Stimulated activated naive B cell treated with anti-CD40 and anti-IgM and Interleukin-4, amounts not matched to agents 10 μg/mL and 1 μg/mL and 100 μg/mL, for 72 hours (primary cell): ENCODE measurements around the gene PFKL.
A peak's percentile ranks its signal among the peaks of the same experiment; 100 is the strongest.

Source experiments
- ATAC-seq, 2 donors: fragments of 150-1000 bp; cut with Tn5 transposase; replicated peaks; 2 replicates each; pipeline ENCODE4 v1.10.0; 2021; ENCODE audit warnings: moderate library complexity in 1 of 2
- DNase-seq: peaks from one replicate; pipeline ENCODE4 v3.0.0; 2021
- H3K27ac Mint-ChIP-seq: one replicate; pipeline ENCODE4 v1.8.0; 2022; ENCODE audit warnings: mild to moderate bottlenecking, mixed read lengths
- H3K27me3 Mint-ChIP-seq, 2 donors: one replicate each; pipeline ENCODE4 v1.8.0; 2022; ENCODE audit warnings: mixed read lengths in 2 of 2
- H3K36me3 Mint-ChIP-seq, 2 donors: one replicate each; pipeline ENCODE4 v1.8.0; 2022; ENCODE audit warnings: mixed read lengths in 2 of 2, mild to moderate bottlenecking in 1 of 2
- H3K4me1 Mint-ChIP-seq, 2 donors: one replicate each; pipeline ENCODE4 v1.8.0; 2022; ENCODE audit warnings: mixed read lengths in 2 of 2, mild to moderate bottlenecking in 1 of 2
- H3K4me3 Mint-ChIP-seq, 2 donors: one replicate each; pipeline ENCODE4 v1.8.0; 2022; ENCODE audit warnings: mild to moderate bottlenecking in 2 of 2, mixed read lengths in 2 of 2, moderate library complexity in 1 of 2
- H3K9me3 Mint-ChIP-seq, 2 donors: one replicate each; pipeline ENCODE4 v1.8.0; 2022; ENCODE audit warnings: mixed read lengths in 2 of 2, mild to moderate bottlenecking in 1 of 2

The PFKL gene

DNA sequence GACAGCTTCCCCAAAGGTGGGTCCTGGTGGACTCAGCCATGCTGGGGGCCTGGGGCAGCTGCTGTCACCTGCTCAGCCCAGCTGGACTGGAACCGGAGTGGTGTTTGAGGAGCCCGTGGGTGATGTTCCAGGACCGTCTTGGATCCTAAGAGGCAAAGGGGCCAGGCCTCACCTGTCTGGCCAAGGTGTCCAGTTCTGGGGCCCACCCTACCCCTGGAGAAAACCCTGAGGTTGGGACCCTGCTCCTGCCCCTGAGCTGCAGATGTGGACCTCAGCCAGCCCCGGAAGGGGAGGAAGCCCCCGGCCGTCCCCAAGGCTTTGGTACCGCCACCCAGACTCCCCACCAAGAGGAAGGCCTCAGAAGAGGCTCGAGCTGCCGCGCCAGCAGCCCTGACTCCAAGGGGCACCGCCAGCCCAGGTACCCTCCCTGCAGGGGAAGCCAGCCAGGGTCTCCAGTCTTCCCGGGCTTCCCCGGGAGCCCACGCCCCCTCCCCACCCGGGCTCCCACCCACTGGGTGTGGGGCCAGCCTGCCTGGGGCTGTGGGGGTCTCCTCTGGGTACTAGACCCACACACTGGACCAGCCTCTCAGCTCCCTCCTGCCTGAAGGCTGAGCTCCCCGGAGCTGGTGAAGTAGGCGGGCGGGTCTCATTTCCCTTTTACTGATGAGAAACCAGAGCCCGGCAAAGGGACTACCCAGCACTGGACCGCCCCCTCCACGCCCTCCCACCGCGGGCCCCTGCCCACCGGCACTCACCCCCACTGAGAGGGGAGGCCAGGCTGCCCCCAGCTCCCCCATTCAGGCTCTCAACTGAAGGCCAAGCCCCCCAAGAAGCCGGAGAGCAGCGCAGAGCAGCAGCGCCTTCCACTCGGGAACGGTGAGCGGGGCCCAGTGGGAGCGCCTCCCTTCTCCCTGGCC is 12.9 kb upstream of the PFKL start:
- Mint-ChIP-seq H3K27ac (no peak overlapping the region), H3K4me1 (peaks cover 30 to 33% of the 10 kb centered on the region in 2 donors), H3K4me3 (no peak overlapping the region), H3K36me3 (no peaks in the 10 kb centered on the region), H3K27me3 (peaks cover 9 to 21% of the 10 kb centered on the region in 2 donors), H3K9me3 (no peaks in the 10 kb centered on the region)
- peak in 1 of 2 donors; percentile 38 for ATAC-seq
- DNase-seq = no peak

DNA sequence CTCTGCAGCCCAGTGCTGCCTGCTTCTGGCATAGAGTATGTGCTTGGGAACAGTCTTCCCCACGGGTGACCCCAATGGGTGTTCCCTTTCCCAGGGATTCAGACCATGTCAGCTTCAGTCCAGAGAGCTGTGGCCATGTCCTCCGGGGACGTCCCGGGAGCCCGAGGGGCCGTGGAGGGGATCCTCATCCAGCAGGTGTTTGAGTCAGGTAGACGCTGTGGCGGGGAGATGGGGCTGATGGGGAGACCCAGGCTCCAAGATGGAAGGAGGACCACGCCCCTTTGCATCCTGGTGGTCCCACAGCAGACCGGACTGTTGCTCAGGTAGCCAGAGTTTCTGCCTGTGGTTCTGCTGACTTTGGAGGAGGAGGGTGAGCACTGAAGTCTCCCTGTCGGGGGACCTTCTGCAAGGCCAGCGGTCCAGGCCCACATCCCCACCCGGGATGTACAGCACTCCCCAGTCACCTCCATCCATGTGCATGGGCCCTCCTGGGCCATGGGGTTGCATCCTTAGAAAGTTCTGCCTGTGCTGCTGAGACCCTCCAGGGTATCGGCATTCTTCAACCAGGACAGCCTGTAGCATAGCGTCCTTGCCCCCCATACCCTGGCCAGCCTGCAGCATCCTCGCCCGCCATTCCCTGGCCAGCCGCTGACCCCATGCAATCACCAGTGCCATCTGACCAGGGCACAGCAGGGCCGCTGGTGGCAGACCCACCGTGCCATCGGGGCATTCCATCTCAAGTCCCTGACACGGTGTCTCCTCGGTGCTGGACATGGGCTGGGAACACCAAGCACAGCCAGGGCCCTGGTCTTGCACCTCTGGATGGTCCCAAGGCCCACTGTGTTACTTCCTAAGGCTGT is 11.4 kb upstream of the PFKL start:
- DNase-seq (no peak), ATAC-seq (no peak)
- Mint-ChIP-seq H3K36me3 (no peaks in the 10 kb centered on the region), H3K27me3 (peaks cover 9 to 21% of the 10 kb centered on the region in 2 donors), H3K4me1 (peaks cover 23 to 40% of the 10 kb centered on the region in 2 donors), H3K27ac (no peak overlapping the region), H3K9me3 (no peaks in the 10 kb centered on the region), H3K4me3 (no peak overlapping the region)

DNA sequence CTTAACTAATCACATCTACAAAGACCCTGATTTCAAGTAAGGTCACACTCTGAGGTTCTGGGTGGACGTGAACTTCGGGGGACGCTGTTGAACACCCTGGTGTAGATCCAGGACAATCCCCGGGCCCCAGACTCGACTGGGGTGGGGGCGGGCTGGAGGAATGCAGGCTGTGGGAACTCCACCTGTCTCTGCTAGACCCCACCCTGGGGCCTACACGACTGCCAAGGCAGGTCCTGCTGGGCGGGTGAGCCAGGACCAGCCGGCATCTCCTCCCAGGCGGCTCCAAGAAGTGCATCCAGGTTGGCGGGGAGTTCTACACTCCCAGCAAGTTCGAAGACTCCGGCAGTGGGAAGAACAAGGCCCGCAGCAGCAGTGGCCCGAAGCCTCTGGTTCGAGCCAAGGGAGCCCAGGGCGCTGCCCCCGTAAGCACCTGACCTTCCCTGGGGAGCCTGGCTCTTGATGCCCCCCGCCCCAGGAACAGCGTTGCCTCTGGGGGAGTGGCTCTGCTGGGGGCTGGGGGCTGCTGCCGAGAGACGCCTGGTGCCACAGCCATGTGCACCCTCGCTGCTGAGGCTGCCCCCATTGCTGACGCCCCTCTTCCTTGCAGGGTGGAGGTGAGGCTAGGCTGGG is 10.4 kb upstream of the PFKL start:
- H3K36me3 Mint-ChIP-seq = no peaks in the 10 kb centered on the region
- ATAC-seq (no peak), DNase-seq (no peak)
- no peak overlapping the region for H3K27ac Mint-ChIP-seq
- H3K4me1 Mint-ChIP-seq = peaks cover 17 to 33% of the 10 kb centered on the region in 2 donors
- H3K27me3 Mint-ChIP-seq = peaks cover 9 to 13% of the 10 kb centered on the region in 2 donors
- no peak overlapping the region for H3K4me3 Mint-ChIP-seq
- H3K9me3 Mint-ChIP-seq = no peaks in the 10 kb centered on the region

DNA sequence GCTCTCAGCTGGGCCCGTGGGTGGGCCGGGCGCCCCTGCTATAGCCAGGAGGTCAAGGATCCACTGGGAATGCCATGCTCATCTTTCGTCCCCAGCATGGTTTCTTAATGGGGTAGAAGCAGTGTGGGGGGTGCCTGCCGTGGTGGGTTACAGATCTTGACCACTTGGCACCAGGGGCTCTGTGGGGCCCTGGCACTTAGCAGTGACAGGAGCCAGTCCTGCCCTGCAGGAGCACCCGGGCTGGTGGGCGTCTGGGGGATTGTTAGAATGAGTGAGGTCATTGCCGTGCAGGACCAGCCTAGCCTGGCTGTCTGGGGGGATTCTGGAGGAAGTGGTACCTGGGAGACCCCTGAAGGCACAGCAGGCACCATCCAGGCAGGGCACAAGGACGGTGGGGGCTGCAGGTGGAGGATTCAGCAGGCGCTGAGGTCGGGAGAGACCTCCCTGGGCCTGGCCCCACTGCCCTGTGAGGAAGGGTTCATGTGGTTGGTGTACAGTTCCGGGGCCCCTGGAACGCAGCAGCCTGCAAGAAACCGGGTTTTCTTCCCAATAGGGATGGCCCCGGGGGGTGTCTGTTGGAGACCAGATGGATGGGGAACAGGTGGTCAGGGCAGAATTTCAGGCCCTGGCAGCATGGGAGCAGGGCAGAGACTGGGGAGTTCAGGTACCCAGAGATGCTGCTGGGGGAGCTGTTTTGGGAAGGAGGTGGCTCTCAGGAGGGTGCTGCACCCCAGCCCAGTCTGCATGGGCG is 9.4 kb upstream of the PFKL start:
- no peaks in the 10 kb centered on the region for H3K36me3 Mint-ChIP-seq
- peak overlapping the region; percentile 34 for H3K27ac Mint-ChIP-seq
- H3K4me1 Mint-ChIP-seq = peaks cover 25 to 42% of the 10 kb centered on the region in 2 donors
- peaks cover 9 to 12% of the 10 kb centered on the region in 2 donors for H3K27me3 Mint-ChIP-seq
- DNase-seq (no peak), ATAC-seq (no peak)
- peak overlapping the region in 1 of 2 donors; percentile 28 for H3K4me3 Mint-ChIP-seq
- no peaks in the 10 kb centered on the region for H3K9me3 Mint-ChIP-seq

DNA sequence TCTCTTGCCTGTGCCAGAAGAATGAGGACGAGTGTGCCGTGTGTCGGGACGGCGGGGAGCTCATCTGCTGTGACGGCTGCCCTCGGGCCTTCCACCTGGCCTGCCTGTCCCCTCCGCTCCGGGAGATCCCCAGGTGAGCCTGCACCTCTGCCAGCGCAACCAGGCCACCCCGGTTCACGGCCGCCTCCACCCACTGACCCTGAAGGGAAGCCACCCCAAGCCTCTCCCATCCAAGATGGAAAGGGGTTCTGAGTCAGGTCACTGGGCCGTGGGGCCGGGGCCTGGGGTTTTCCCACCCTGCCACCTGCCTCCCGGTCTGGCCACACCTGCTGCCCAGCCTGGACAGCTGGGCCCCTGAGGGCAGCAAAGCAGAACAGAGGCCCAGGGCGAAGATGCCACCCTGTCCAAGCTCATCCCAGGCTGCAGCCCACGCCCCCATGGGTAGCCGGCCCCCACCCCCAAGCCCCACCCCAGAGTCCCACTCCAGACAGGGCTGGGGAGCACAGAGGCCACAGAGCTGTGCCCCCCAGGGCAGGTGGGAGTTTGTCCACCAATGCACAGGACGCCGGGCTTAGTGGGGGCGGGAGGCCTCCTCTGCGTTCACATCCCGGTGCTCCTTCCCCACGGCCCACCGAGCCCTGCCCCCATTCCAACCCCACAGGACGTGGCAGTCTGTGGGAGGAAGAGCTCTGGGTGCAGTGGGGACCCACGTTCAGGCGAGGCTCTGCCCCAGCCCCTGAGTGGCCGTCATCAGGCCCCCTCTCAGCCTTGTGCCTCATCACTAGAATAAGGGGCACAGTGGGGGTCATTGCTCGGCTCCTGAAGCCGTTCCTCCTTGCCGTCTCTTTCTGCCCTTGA is 8.5 kb upstream of the PFKL start:
- DNase-seq (no peak), ATAC-seq (no peak)
- H3K27me3 Mint-ChIP-seq = peaks cover 9 to 10% of the 10 kb centered on the region in 2 donors
- H3K9me3 Mint-ChIP-seq = no peaks in the 10 kb centered on the region
- no peaks in the 10 kb centered on the region for H3K36me3 Mint-ChIP-seq
- no peak overlapping the region for H3K4me3 Mint-ChIP-seq
- H3K27ac Mint-ChIP-seq = peak overlapping the region; percentile 37
- H3K4me1 Mint-ChIP-seq = peaks cover 30 to 50% of the 10 kb centered on the region in 2 donors

DNA sequence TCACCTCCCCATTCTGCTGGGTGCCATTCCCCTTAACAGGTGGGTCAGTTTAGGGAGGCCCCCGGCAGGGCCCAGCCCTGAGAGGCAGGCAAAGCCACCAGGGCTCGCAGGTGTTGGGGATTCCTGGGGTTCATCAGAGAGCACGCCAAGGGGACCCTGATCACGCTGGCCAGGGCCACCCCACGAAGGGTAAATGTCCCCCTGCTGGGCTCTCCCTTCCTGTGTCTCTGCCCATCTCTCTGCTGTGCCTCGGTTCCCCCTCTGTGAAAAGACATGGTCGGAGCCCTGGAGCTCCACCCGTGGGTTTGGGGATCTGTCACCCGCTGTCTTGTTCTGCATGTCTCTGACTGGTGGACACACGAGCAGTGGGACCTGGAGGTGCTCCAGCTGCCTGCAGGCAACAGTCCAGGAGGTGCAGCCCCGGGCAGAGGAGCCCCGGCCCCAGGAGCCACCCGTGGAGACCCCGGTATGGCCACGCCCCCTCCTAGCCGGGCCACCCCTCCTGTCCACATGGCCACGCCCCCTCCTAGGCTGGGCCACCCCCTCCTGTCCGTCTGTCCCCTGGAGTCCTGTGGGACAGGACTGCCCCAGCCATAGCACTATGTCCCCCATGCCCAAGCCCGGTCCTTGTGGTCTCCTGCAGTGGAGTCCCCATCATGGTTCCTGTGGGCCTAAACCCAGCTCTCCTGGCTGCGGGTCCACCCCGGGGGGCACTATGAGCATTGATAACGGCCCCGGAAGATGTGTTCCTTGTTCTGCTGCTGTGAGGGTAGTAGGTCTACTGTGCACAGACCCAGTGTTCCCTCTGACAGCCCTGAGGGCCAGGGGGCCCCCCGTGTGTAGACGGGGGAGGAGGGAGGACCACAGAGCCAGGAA is 7.7 kb upstream of the PFKL start:
- H3K36me3 Mint-ChIP-seq = no peaks in the 10 kb centered on the region
- H3K9me3 Mint-ChIP-seq = no peaks in the 10 kb centered on the region
- no peak overlapping the region for H3K4me3 Mint-ChIP-seq
- no peak for DNase-seq
- H3K4me1 Mint-ChIP-seq = peaks cover 31 to 58% of the 10 kb centered on the region in 2 donors
- H3K27me3 Mint-ChIP-seq = peaks cover 6 to 9% of the 10 kb centered on the region in 2 donors
- no peak for ATAC-seq
- no peak overlapping the region for H3K27ac Mint-ChIP-seq

DNA sequence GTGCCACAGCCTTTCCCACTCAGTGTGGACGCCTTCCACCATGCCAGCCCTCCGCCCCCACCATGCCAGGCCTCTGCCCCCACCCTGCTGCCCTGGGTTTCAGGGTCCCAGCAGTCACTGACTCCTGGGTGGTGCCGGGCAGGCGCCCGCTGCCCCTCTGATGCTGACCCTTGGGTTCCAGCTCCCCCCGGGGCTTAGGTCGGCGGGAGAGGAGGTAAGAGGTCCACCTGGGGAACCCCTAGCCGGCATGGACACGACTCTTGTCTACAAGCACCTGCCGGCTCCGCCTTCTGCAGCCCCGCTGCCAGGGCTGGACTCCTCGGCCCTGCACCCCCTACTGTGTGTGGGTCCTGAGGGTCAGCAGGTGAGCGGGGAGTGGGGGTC is 7.0 kb upstream of the PFKL start:
- H3K4me3 Mint-ChIP-seq = no peak overlapping the region

DNA sequence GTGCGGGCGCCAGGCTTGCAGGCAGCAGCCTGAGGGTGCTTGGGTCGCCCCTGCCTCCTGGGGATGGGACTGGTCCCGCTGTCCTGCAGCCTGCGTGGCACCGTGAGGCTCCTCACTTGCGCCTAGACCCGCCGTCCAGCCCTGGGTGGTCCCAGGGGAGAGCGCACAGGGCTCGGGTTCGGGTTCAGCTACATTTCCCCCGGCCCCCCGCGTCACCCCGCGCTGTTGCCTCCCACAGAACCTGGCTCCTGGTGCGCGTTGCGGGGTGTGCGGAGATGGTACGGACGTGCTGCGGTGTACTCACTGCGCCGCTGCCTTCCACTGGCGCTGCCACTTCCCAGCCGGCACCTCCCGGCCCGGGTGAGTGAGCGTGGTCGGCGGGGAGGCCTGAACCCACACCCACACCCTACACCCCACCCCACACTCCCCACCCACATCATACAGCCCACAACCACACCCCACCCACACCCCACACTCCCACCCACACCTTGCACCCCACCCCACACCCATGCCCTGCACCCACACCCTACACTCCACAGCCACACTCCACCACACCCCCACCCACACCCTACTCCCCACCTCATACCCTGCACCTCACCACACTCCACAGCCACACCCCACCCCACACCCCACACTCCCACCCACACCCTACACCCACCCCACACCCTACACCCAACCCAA is 6.2 kb upstream of the PFKL start:
- no peaks in the 10 kb centered on the region for H3K36me3 Mint-ChIP-seq
- DNase-seq (no peak), ATAC-seq (no peak)
- no peaks in the 10 kb centered on the region for H3K9me3 Mint-ChIP-seq
- H3K27me3 Mint-ChIP-seq = no peaks in the 10 kb centered on the region
- H3K4me3 Mint-ChIP-seq = no peak overlapping the region
- H3K4me1 Mint-ChIP-seq = peaks cover 38 to 73% of the 10 kb centered on the region in 2 donors
- H3K27ac Mint-ChIP-seq = no peak overlapping the region

More for the DNA sequence above, 7.0 kb upstream of the PFKL start:
- Mint-ChIP-seq H3K9me3 (no peaks in the 10 kb centered on the region), H3K4me1 (peaks cover 33 to 64% of the 10 kb centered on the region in 2 donors), H3K27me3 (peaks cover 3 to 6% of the 10 kb centered on the region in 2 donors), H3K27ac (peak overlapping the region; percentile 31), H3K36me3 (no peaks in the 10 kb centered on the region)
- DNase-seq (no peak), ATAC-seq (no peak)

DNA sequence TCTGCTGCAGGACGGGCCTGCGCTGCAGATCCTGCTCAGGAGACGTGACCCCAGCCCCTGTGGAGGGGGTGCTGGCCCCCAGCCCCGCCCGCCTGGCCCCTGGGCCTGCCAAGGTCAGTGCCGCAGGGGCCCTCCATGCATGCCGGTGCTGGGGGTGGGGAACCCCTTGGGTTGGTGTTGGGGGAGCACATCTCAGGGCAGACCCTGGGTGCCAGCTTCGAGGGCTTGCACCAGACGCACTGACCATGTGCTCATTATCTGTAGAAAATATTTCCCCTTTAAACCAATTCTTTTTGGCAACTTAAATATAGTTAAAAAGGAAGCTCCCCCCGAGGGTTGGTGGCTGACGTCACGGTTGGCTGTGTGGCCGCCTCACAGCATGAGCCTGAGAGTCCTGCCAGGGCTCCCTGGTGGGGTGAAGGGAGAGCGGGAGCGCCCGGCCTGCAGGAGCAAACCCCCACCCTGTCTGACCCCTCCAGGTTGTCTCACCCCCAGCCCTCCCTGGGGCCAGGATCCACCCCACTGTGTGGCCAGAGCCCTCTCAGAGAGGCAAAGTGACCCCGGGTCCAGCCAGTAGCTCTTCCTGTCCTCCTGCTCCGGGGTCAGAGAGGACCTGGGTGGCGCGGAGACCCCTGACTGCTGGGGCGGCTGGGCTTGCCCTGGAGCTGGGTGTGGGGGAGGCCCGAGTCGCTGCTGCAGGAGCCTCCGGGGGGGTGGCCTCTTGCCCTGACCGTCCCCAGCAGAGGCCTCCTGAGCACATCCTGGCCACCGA is 5.3 kb upstream of the PFKL start:
- Mint-ChIP-seq H3K27ac (peak overlapping the region; percentile 42), H3K36me3 (no peaks in the 10 kb centered on the region), H3K4me3 (peak overlapping the region in 1 of 2 donors; percentile 51), H3K9me3 (no peaks in the 10 kb centered on the region), H3K27me3 (no peaks in the 10 kb centered on the region), H3K4me1 (peaks cover 44 to 81% of the 10 kb centered on the region in 2 donors)
- ATAC-seq = no peak
- DNase-seq = no peak

DNA sequence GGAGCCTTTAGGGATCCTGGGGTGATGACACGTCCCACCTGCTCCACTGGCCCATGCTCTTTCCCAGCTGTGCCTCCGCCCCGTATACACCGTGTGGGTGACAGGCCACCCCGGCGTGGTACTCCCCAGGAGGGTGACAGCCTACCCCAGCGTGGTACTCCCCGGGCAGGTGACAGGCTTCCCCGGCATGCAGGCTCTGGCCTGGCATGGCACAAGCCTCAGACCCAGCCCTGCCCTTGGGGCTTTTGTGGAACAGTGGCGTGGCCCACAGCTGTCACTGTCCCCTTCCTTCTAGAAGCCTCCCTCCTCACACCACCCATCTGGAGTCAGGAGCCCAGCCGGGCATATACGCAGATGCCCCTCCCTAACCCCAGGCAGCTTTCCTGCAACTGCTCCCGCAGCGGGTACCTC is 4.7 kb upstream of the PFKL start:
- Mint-ChIP-seq H3K27me3 (no peaks in the 10 kb centered on the region), H3K9me3 (no peaks in the 10 kb centered on the region), H3K4me1 (peaks cover 44 to 80% of the 10 kb centered on the region in 2 donors), H3K4me3 (peak overlapping the region; percentile 51 to 57), H3K27ac (peak overlapping the region; percentile 87), H3K36me3 (no peaks in the 10 kb centered on the region)
- DNase-seq = no peak
- ATAC-seq = peak in 1 of 2 donors; percentile 7

DNA sequence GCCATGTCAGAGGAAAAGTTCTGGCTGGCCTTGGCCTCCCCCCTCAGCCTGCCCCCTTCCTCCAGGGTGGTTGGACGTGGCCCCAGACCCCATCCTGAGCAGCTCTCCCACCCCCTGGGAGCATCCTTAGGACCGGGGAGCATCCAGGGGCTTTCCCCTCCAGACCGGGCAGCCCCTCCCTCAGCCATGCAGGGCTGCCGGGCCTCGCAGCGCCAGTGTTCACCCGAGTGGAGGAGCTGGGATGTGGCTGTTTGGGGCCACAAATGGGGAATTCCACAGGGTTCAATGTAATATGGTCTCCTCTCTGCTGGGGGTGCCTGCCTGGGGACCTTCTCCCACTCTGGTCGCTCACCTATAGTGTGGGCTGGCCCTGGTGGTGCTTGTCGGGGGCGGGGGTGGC is 4.2 kb upstream of the PFKL start:
- Mint-ChIP-seq H3K27me3 (no peaks in the 10 kb centered on the region), H3K4me3 (peak overlapping the region; percentile 39 to 57), H3K27ac (peak overlapping the region; percentile 87), H3K4me1 (peaks cover 41 to 77% of the 10 kb centered on the region in 2 donors), H3K9me3 (no peaks in the 10 kb centered on the region), H3K36me3 (no peaks in the 10 kb centered on the region)
- ATAC-seq (peak; percentile 8 to 21), DNase-seq (peak; percentile 29)
